HepG2 (cell line): ENCODE results near the gene SETD3. TPM values are rescaled to one million over a fixed set of nuclear protein-coding genes. Genes with fewer than 3 reads are reported as not detected.

ENCODE experiments used
- ATAC-seq: fragments of 200-7000 bp; cut with Tn5 transposase; 3 replicates; pipeline ENCODE4 v1.9.1; 2020; ENCODE audit warnings: mild to moderate bottlenecking, moderate library complexity
- BruUV-seq: library from RNA; stranded (reverse); fragments of 400-500 nt; replicated peaks from 2 replicates; lab custom pipeline; 2021; lab: Mats Ljungman, UMichigan
- CTCF ChIA-PET: fragments of 300-600 bp; formaldehyde crosslinking; extraction: SDS; loops from one replicate; lab custom pipeline; 2021; ENCODE audit warnings: low total read pairs, inconsistent platforms, low intra/inter-chr PET ratio; lab: Yijun Ruan, JAX
- POLR2A ChIA-PET: fragments of 350-600 bp; sonication (Branson Sonifier 250); formaldehyde crosslinking; loops from one replicate; lab custom pipeline; 2020; ENCODE audit warnings: antibody characterized with exemption, inconsistent platforms; lab: Yijun Ruan, JAX
- DNase-seq: peaks from one replicate; pipeline ENCODE4 v3.0.0-alpha.2; 2015; ENCODE audit warnings: low spot score
- FAIRE-seq: peaks from 3 replicates; lab custom pipeline; 2011; peaks lifted over from hg19 to GRCh38; lab: Jason Lieb, UNC
- H2AFZ ChIP-seq: one replicate; pipeline ENCODE4 v1.6.1; 2011; ENCODE audit warnings: low read length, inconsistent platforms
- H3K27ac ChIP-seq: fragments of 300-600 bp; 3 replicates; pipeline ENCODE4 v1.8.0; 2011; ENCODE audit warnings: mixed run types, mild to moderate bottlenecking, mixed read lengths, low read length, inconsistent platforms; ENCODE audit not compliant: insufficient read depth; ENCODE audit errors: extremely low read length
- H3K27me3 ChIP-seq, 2 experiments: fragments of 200-600 bp in 1 of 2; 2 replicates in 1 of 2; 3 replicates in 1 of 2; pipeline versions ENCODE4 v1.6.0 to v1.8.0; 2011; ENCODE audit warnings: low read length in 2 of 2, mild to moderate bottlenecking in 2 of 2, moderate library complexity in 2 of 2, inconsistent platforms in 1 of 2; ENCODE audit not compliant: insufficient read depth in 2 of 2, control insufficient read depth in 1 of 2
- H3K36me3 ChIP-seq, 2 experiments: fragments of 200-600 bp in 1 of 2; replicated peaks in 1 of 2; 2 replicates in 1 of 2; 3 replicates in 1 of 2; pipeline versions ENCODE4 v1.5.1 to v1.8.0; 2011; ENCODE audit warnings: low read length in 2 of 2, inconsistent platforms in 1 of 2; ENCODE audit not compliant: insufficient read depth in 2 of 2, control insufficient read depth in 1 of 2
- H3K4me1 ChIP-seq: 2 replicates; pipeline ENCODE4 v1.5.1; 2012; ENCODE audit warnings: low read length, inconsistent platforms; ENCODE audit not compliant: insufficient read depth
- H3K4me2 ChIP-seq: 2 replicates; pipeline ENCODE4 v1.6.0; 2011; ENCODE audit warnings: low read depth, low read length, inconsistent platforms
- H3K4me3 ChIP-seq, 3 experiments: fragments of 200-600 bp in 1 of 3; sonication (generic), shearing (Covaris generic) in 1 of 3; replicated peaks in 1 of 3; 2 replicates each; pipeline ENCODE4 v1.5.1; 2011 to 2016; ENCODE audit warnings: low read length in 3 of 3, inconsistent platforms in 2 of 3, low read depth in 2 of 3, mild to moderate bottlenecking in 2 of 3, control low read depth in 1 of 3, mixed read lengths in 1 of 3; ENCODE audit not compliant: insufficient read depth in 1 of 3
- H3K79me2 ChIP-seq: one replicate; pipeline ENCODE4 v1.6.1; 2011; ENCODE audit warnings: low read length, inconsistent platforms; ENCODE audit not compliant: insufficient read depth
- H3K9ac ChIP-seq: 2 replicates; pipeline ENCODE4 v1.6.0; 2011; ENCODE audit warnings: mild to moderate bottlenecking, low read depth, low read length, inconsistent platforms; ENCODE audit not compliant: insufficient read depth
- H3K9me3 ChIP-seq: 2 replicates; pipeline ENCODE4 v1.5.1; 2012; ENCODE audit warnings: mild to moderate bottlenecking, low read length
- H4K20me1 ChIP-seq: 2 replicates; pipeline ENCODE4 v1.6.0; 2011; ENCODE audit warnings: inconsistent platforms, mild to moderate bottlenecking, low read length, moderate library complexity; ENCODE audit not compliant: insufficient read depth
- CREBL2 ChIP-seq: sonication (generic); formaldehyde crosslinking; IDR thresholded peaks from 2 replicates; pipeline ENCODE4 v1.8.1; 2023; ENCODE audit warnings: missing genetic modification reagents, mild to moderate bottlenecking, borderline replicate concordance
- HMGXB3 ChIP-seq: sonication (generic); formaldehyde crosslinking; IDR thresholded peaks from 2 replicates; pipeline ENCODE4 v1.4.0; 2020; ENCODE audit warnings: missing genetic modification reagents, borderline replicate concordance
- LCORL ChIP-seq, 2 experiments: fragments of 450-650 bp in 1 of 2; sonication (generic) in 1 of 2; formaldehyde crosslinking in 1 of 2; IDR thresholded peaks; 2 replicates each; pipeline versions ENCODE4 v1.5.0 to v1.6.1; 2017 to 2020; ENCODE audit warnings: antibody characterized with exemption in 1 of 2, missing genetic modification reagents in 1 of 2
- NFYB ChIP-seq: sonication (generic); formaldehyde crosslinking; IDR thresholded peaks from 2 replicates; pipeline ENCODE4 v1.4.0; 2020; ENCODE audit warnings: missing genetic modification reagents
- NFYC ChIP-seq: IDR thresholded peaks from 2 replicates; pipeline ENCODE4 v1.6.1; 2016; ENCODE audit warnings: missing genetic modification reagents, missing compliant biosample characterization
- RFX3 ChIP-seq: IDR thresholded peaks from 2 replicates; pipeline ENCODE4 v1.6.1; 2016; ENCODE audit warnings: missing biosample characterization, missing genetic modification reagents
- SMAD1 ChIP-seq: sonication (generic); formaldehyde crosslinking; IDR thresholded peaks from 2 replicates; pipeline ENCODE4 v1.4.0; 2020; ENCODE audit warnings: missing genetic modification reagents, low read depth, mild to moderate bottlenecking, borderline replicate concordance
- ZNF121 ChIP-seq: sonication (generic); formaldehyde crosslinking; IDR thresholded peaks from 2 replicates; pipeline ENCODE4 v1.5.0; 2020; ENCODE audit warnings: mild to moderate bottlenecking, missing genetic modification reagents
- ZNF382 ChIP-seq: sonication (generic); formaldehyde crosslinking; IDR thresholded peaks from 2 replicates; pipeline ENCODE4 v1.5.0; 2020; ENCODE audit warnings: missing genetic modification reagents, mild to moderate bottlenecking, borderline replicate concordance
- ZSCAN25 ChIP-seq: sonication (generic); formaldehyde crosslinking; IDR thresholded peaks from 2 replicates; pipeline ENCODE4 v1.8.0; 2022; ENCODE audit warnings: mild to moderate bottlenecking, missing genetic modification reagents
- WGBS: methylation state at CpG from one replicate; pipeline ENCODE4 v1.1.6; 2017; ENCODE audit warnings: low lambda C conversion rate; 5-methylcytosine and 5-hydroxymethylcytosine counted together
- in situ Hi-C: cut with HindIII; loops from 2 replicates; pipeline ENCODE4 v1.10.0; 2017; ENCODE audit warnings: low pct_unique_long_range_greater_than_20kb; ENCODE audit not compliant: extremely low pct_ligation_motif_present
- intact Hi-C: fragments of 100-400 bp; cut with micrococcal nuclease; formaldehyde crosslinking; loops from one replicate; pipeline ENCODE4 v1.10.0; 2022; ENCODE audit not compliant: unreplicated experiment
- polyA plus RNA-seq, 8 experiments: library from polyadenylated mRNA; depleted of rRNA in 3 of 8; stranded (reverse) in 7 of 8; unstranded in 1 of 8; fragments of >200 nt; fragmentation: Illumina TruSeq in 4 of 8; extraction: Trizol in 4 of 8; gene quantifications; 2 replicates each; pipeline versions ENCODE4 v1.2.1 to v1.2.3, GENCODE V29; 2011 to 2016; ENCODE audit warnings: low read depth in 4 of 8, missing spikeins in 1 of 8, mixed read lengths in 1 of 8; ENCODE audit not compliant: insufficient read depth in 1 of 8
- total RNA-seq, 5 experiments: library from RNA; depleted of rRNA; stranded (reverse); fragments of >200 nt; fragmentation: Illumina TruSeq; extraction: Trizol; gene quantifications; 2 replicates each; pipeline ENCODE4 v1.2.3, GENCODE V29; 2016; ENCODE audit warnings: low read depth in 1 of 5

The SETD3 gene
- total and polyA plus RNA-seq, 2 of the 13 experiments (the other 11 are each of a cell fraction or from before 2014, with no cell fraction given), result 30.3 to 67.1 TPM

- in situ Hi-C loops, result no loop called here
- ATAC-seq (peak; percentile 36), DNase-seq (peak; percentile 6)
- H3K4me2 ChIP-seq, result no peak overlapping the region
- no peaks in the 10 kb centered on the region for H3K36me3 ChIP-seq
- TF ChIP-seq ZSCAN25 (CRISPR knock-in tag) (no peak), ZNF121 (CRISPR knock-in tag) (no peak), ZNF382 (CRISPR knock-in tag) (no peak), RFX3 (no peak), CREBL2 (no peak), SMAD1 (no peak), NFYC (CRISPR knock-in tag) (peak; percentile 75), LCORL (IDR thresholded peaks at IDR 0.05) (no peak), LCORL (CRISPR knock-in tag; IDR thresholded peaks at IDR 0.05) (no peak), HMGXB3 (CRISPR knock-in tag) (peak; percentile 97), NFYB (CRISPR knock-in tag) (peak; percentile 55)
- TF ChIP-seq, all 625 proteins: peak for 3
- Histone ChIP-seq H4K20me1 (no peaks in the 10 kb centered on the region), H2AFZ (no peak overlapping the region), H3K27ac (no peak overlapping the region), H3K27me3 (0 out of 5 replicates have a peak, but pooled peaks cover 0 to 6% of the 10 kb centered on the region in 2 experiments), H3K9me3 (no peaks in the 10 kb centered on the region), H3K79me2 (no peaks in the 10 kb centered on the region), H3K4me1 (0 out of 2 replicates have a peak, but pooled peaks cover 5% of the 10 kb centered on the region), H3K4me3 (no peak overlapping the region), H3K9ac (no peak overlapping the region)
- CTCF ChIA-PET, result no interaction called here
- intact Hi-C loops, result no loop called here
- 61% methylated on average over 13 of the region's 24 CpGs for WGBS
- POLR2A ChIA-PET, result no interaction called here
- no TSS peak for BruUV-seq
- no peak for FAIRE-seq
Observed at GRCh38 chr14:99360774-99361595, 119.7 kb downstream of the SETD3 start.
